ENCODE measurements around the gene IL36B. TPM values are rescaled to one million over a fixed set of nuclear protein-coding genes. Genes with fewer than 3 reads are reported as not detected.

The IL36B gene
- total RNA-seq, 1 experiment from 2014 or later: not detected

DNA sequence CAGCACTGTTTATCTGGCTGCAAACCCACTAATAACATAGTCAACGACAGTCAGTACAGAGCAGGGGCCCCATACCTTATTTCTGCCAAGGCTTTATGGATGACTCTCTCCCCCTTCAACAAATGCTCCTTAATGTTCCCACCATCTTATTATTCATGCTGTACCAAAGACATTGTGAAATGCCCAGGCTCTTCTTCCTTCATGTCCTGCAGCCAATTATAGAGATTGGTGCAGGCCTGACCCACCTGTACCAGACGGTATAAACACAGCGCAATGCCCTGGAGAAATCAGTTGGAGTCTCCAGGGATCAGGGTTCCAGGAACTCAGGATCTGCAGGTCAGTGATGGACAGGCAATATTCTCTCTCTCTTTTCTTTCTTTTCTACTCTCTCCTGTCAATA is 15.0 kb upstream of the IL36B start, which contains the start of gene IL1F10:
Gene IL1F10 (plus strand): TSS at position 290 of the 400 bp plus-strand sequence. CDS start 4,769 bp downstream, outside the sequence.
- Histone ChIP-seq H3K4me2 (peak within 1 kb of the TSS; percentile 66), H2AFZ (no peak within 1 kb of the TSS; the same call in 1 of the 2 replicates), H3K4me1 (replicated peaks; ENCODE audit: insufficient read depth) (peaks cover 48% of the 10 kb centered on the region), H3K9me2 (ENCODE audit: insufficient read depth) (no peaks in the 10 kb centered on the region), H3K36me3 (ENCODE audit: low read depth) (no peaks in the 10 kb centered on the region), H3K9me3 (ENCODE audit: insufficient read depth, low read depth) (peaks cover 8% of the 10 kb centered on the region; the same call in 1 of the 2 replicates), H3K27ac (peak within 1 kb of the TSS; percentile 87), H3F3A (ENCODE audit: insufficient read depth, low read depth) (peaks cover 34% of the 10 kb centered on the region), H4K20me1 (ENCODE audit: insufficient read depth) (no peaks in the 10 kb centered on the region), H3K79me2 (ENCODE audit: low read depth) (no peaks in the 10 kb centered on the region), H3K4me3 (no peak within 1 kb of the TSS), H3K27me3 (ENCODE audit: insufficient read depth, low read depth) (no peaks in the 10 kb centered on the region)
- no TSS peak for BruUV-seq (replicated peaks)
- intact Hi-C loops (cut with micrococcal nuclease; ENCODE audit: unreplicated experiment): loop anchor here (2.0 kb wide), 1 partner anchor 173 kb away; no protein-coding TSS in a partner anchor
- ChIA-PET CTCF (interaction anchor here (1.6 kb wide), 1 partner anchor 12 kb away, joined by 4 read pairs; no protein-coding TSS in a partner anchor), POLR2A (ENCODE audit: unreplicated experiment) (no interaction called here)
- no peak for DNase-seq
- TF ChIP-seq CTCF (conservative IDR thresholded peaks at IDR 0.05) (no peak), EZH2 (IDR thresholded peaks at IDR 0.05; ENCODE audit: low read depth) (no peak)

GRCh38 chr2:113064898-113065297 is 12.2 kb upstream of the IL36B start:
- Histone ChIP-seq H3F3A (ENCODE audit: insufficient read depth, low read depth) (peaks cover 31% of the 10 kb centered on the region), H3K4me1 (replicated peaks; ENCODE audit: insufficient read depth) (peaks cover 42% of the 10 kb centered on the region), H3K9me2 (ENCODE audit: insufficient read depth) (no peaks in the 10 kb centered on the region), H4K20me1 (ENCODE audit: insufficient read depth) (no peaks in the 10 kb centered on the region), H3K79me2 (ENCODE audit: low read depth) (no peaks in the 10 kb centered on the region), H3K27ac (no peak overlapping the region), H3K36me3 (ENCODE audit: low read depth) (no peaks in the 10 kb centered on the region), H3K9me3 (ENCODE audit: insufficient read depth, low read depth) (peaks cover 8% of the 10 kb centered on the region; the same call in 1 of the 2 replicates), H3K27me3 (ENCODE audit: insufficient read depth, low read depth) (no peaks in the 10 kb centered on the region), H3K4me2 (no peak overlapping the region), H3K4me3 (no peak overlapping the region), H2AFZ (no peak overlapping the region)
- DNase-seq: no peak
- intact Hi-C loops (cut with micrococcal nuclease; ENCODE audit: unreplicated experiment): no loop called here
- POLR2A ChIA-PET (ENCODE audit: unreplicated experiment): no interaction called here
- TF ChIP-seq CTCF (conservative IDR thresholded peaks at IDR 0.05) (no peak), EZH2 (IDR thresholded peaks at IDR 0.05; ENCODE audit: low read depth) (no peak)
- CTCF ChIA-PET: no interaction called here
- BruUV-seq (replicated peaks): no TSS peak

DNA sequence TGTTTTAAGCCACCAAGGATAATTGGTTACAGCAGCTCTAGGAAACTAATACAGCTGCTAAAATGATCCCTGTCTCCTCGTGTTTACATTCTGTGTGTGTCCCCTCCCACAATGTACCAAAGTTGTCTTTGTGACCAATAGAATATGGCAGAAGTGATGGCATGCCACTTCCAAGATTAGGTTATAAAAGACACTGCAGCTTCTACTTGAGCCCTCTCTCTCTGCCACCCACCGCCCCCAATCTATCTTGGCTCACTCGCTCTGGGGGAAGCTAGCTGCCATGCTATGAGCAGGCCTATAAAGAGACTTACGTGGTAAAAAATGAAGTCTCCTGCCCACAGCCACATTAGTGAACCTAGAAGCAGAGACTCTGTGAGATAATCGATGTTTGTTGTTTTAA is 11.6 kb upstream of the IL36B start:
- DNase-seq: no peak
- Histone ChIP-seq H3K4me1 (replicated peaks; ENCODE audit: insufficient read depth) (peaks cover 42% of the 10 kb centered on the region), H4K20me1 (ENCODE audit: insufficient read depth) (no peaks in the 10 kb centered on the region), H3K27me3 (ENCODE audit: insufficient read depth, low read depth) (no peaks in the 10 kb centered on the region), H3F3A (ENCODE audit: insufficient read depth, low read depth) (peaks cover 25% of the 10 kb centered on the region), H3K36me3 (ENCODE audit: low read depth) (no peaks in the 10 kb centered on the region), H3K4me3 (no peak overlapping the region), H3K27ac (no peak overlapping the region), H2AFZ (no peak overlapping the region), H3K9me2 (ENCODE audit: insufficient read depth) (no peaks in the 10 kb centered on the region), H3K4me2 (no peak overlapping the region), H3K9me3 (ENCODE audit: insufficient read depth, low read depth) (peaks cover 8% of the 10 kb centered on the region; the same call in 1 of the 2 replicates), H3K79me2 (ENCODE audit: low read depth) (no peaks in the 10 kb centered on the region)
- POLR2A ChIA-PET (ENCODE audit: unreplicated experiment): no interaction called here
- intact Hi-C loops (cut with micrococcal nuclease; ENCODE audit: unreplicated experiment): no loop called here
- no peak for TF ChIP-seq CTCF (conservative IDR thresholded peaks at IDR 0.05)
- no peak for TF ChIP-seq EZH2 (IDR thresholded peaks at IDR 0.05; ENCODE audit: low read depth)
- no TSS peak for BruUV-seq (replicated peaks)
- CTCF ChIA-PET: no interaction called here
